ENCODE results near the gene ADAMTSL3. TPM values are rescaled to one million over a fixed set of nuclear protein-coding genes. Genes with fewer than 3 reads are reported as not detected.
"Not testable (repeated sequence)": the region's sequence is repeated elsewhere in the genome, so short reads cannot be mapped to it uniquely, and the experiment has no call there.

Gene ADAMTSL3
- polyA plus RNA-seq, 1 experiment, result 0.05 TPM

DNA sequence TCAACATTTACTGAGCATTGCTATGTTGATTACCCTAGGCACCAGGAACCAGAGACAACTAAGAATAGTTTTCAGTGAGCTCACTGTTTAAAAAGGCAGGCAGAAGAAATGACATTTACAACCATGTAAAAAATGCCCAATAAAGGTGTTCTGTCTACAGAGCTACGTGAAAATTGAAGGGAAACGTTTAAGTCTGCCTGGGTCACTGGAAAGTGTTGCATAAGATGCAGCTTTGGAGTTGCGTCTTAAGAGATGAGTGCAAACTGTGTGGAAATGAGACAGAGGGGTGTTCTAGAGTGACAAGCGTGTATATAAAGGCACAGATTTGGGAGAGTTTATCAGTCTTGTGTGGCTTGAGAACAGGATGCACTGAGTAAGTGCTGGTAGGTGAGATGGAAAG, 303.0 kb downstream of the ADAMTSL3 start:
- ChIA-PET POLR2A (no interaction called here), CTCF (no interaction called here)
- TF ChIP-seq, protein P1, sequence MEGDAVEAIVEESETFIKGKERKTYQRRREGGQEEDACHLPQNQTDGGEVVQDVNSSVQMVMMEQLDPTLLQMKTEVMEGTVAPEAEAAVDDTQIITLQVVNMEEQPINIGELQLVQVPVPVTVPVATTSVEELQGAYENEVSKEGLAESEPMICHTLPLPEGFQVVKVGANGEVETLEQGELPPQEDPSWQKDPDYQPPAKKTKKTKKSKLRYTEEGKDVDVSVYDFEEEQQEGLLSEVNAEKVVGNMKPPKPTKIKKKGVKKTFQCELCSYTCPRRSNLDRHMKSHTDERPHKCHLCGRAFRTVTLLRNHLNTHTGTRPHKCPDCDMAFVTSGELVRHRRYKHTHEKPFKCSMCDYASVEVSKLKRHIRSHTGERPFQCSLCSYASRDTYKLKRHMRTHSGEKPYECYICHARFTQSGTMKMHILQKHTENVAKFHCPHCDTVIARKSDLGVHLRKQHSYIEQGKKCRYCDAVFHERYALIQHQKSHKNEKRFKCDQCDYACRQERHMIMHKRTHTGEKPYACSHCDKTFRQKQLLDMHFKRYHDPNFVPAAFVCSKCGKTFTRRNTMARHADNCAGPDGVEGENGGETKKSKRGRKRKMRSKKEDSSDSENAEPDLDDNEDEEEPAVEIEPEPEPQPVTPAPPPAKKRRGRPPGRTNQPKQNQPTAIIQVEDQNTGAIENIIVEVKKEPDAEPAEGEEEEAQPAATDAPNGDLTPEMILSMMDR (IDR thresholded peaks at IDR 0.05; ENCODE audit: low read depth, low read length), result no peak
- Histone ChIP-seq H3K9me3 (ENCODE audit: control insufficient read depth, insufficient read depth, low read length) (no peaks in the 10 kb centered on the region), H3K27ac (ENCODE audit: low read depth, low read length) (no peak overlapping the region), H3K27me3 (ENCODE audit: control insufficient read depth, insufficient read depth, low read length) (no peaks in the 10 kb centered on the region), H3K4me3 (ENCODE audit: low read depth, low read length) (no peak overlapping the region)
- no peak for DNase-seq (ENCODE audit: low read depth, low spot score)

DNA sequence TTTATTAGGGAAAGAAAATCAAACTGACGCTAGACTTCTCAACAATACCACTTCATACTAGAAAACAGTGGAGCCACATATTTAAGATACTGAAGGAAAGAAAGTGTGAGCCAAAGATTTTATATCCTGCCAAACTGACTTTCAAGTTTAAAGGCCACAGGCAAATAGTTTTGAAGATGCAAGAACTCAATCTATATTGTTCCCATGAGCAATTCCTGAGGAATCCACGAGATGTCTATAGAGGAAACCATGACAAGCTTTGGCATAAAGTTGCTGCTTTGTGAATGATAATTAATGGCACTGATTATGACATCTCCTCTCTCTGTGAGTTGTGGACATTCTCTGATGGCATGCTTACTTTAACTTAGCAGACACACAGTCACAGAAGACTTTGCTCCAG, 305.6 kb downstream of the ADAMTSL3 start:
- Histone ChIP-seq H3K4me3 (ENCODE audit: low read depth, low read length) (no peak overlapping the region), H3K27me3 (ENCODE audit: control insufficient read depth, insufficient read depth, low read length) (no peaks in the 10 kb centered on the region), H3K9me3 (ENCODE audit: control insufficient read depth, insufficient read depth, low read length) (no peaks in the 10 kb centered on the region), H3K27ac (ENCODE audit: low read depth, low read length) (no peak overlapping the region)
- DNase-seq (ENCODE audit: low read depth, low spot score), result no peak
- CTCF ChIA-PET, result interaction anchor here (0.6 kb wide), 1 partner anchor 53 kb away, joined by 3 read pairs; no protein-coding TSS in a partner anchor
- POLR2A ChIA-PET, result no interaction called here
- TF ChIP-seq, protein P1 (IDR thresholded peaks at IDR 0.05; ENCODE audit: low read depth, low read length), result no peak

DNA sequence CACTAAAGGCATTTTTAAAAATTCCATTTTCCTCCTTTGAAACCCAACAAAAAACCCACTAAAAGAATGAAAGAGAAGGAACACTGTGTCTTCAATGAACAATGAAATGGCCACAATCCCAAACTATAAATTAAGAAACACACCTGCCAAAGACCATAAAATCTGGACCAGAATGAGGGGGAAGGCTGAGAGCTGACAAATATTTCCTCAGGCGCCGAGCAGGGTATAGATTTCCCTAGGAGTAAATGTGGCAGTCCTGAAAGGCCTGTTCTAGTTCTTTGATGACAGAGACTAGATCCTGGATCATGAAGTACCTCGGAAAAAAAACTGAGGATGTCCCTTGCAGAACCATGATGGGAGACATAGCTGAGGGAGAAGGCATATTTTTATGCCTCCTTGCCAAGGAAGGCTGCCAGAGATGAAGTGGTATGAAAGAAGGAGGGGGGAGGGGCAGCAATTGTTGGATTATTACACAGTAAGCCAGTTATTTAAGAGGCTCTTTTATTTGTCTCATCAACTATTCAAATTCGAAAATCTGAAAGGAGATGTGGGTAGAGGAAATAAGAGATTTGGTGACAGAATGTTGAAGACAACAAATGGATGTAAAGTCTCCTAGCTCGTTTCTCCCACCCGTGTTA, 306.4 kb downstream of the ADAMTSL3 start:
- CTCF ChIA-PET, result interaction anchor here (0.6 kb wide), 1 partner anchor 54 kb away, joined by 3 read pairs; no protein-coding TSS in a partner anchor
- Histone ChIP-seq H3K9me3 (ENCODE audit: control insufficient read depth, insufficient read depth, low read length) (no peaks in the 10 kb centered on the region), H3K27ac (ENCODE audit: low read depth, low read length) (no peak overlapping the region), H3K27me3 (ENCODE audit: control insufficient read depth, insufficient read depth, low read length) (no peaks in the 10 kb centered on the region), H3K4me3 (ENCODE audit: low read depth, low read length) (no peak overlapping the region)
- POLR2A ChIA-PET, result no interaction called here
- DNase-seq (ENCODE audit: low read depth, low spot score), result no peak
- TF ChIP-seq, protein P1 (IDR thresholded peaks at IDR 0.05; ENCODE audit: low read depth, low read length), result no peak

DNA sequence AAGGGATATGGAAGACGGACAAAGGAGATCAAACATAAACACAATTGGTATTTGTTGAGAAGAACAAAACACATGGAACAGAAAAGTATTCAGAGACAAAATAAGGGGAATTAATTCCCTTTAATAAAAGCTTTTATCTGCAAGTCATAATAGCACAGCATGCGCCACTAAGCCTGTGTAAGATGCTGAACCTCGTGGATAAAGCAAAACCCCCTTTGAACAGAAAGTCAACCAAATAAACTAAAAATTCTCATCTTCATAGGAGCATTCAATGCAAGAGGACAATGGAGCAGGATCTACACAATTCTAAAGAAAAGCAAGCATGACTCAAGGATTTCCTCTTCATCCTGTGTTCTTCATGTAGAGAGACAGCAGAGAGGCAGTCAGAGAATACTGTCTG, 307.4 kb downstream of the ADAMTSL3 start:
- H3K27me3 ChIP-seq (ENCODE audit: control insufficient read depth, insufficient read depth, low read length), result no peaks in the 10 kb centered on the region
- TF ChIP-seq, protein P1 (IDR thresholded peaks at IDR 0.05; ENCODE audit: low read depth, low read length), result no peak
- no peak for DNase-seq (ENCODE audit: low read depth, low spot score)
- no peak overlapping the region for H3K4me3 ChIP-seq (ENCODE audit: low read depth, low read length)
- POLR2A ChIA-PET, result no interaction called here
- no peaks in the 10 kb centered on the region for H3K9me3 ChIP-seq (ENCODE audit: control insufficient read depth, insufficient read depth, low read length)
- no peak overlapping the region for H3K27ac ChIP-seq (ENCODE audit: low read depth, low read length)
- CTCF ChIA-PET, result no interaction called here

DNA sequence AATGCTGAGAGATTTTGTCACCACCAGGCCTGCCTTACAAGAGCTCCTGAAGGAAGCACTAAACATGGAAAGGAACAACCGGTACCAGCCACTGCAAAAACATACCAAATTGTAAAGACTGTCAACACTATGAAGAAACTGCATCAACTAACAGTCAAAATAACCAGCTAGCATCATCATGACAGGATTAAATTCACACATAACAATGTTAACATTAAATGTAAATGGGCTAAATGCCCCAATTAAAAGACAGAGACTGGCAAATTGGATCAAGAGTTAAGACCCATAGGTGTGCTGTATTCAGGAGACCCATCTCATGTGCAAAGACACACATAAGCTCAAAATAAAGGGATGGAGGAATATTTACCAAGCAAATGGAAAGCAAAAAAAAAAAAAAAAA, 311.0 kb downstream of the ADAMTSL3 start:
- DNase-seq (ENCODE audit: low read depth, low spot score); POLR2A ChIA-PET; H3K27ac ChIP-seq (ENCODE audit: low read depth, low read length); H3K4me3 ChIP-seq (ENCODE audit: low read depth, low read length); H3K27me3 ChIP-seq (ENCODE audit: control insufficient read depth, insufficient read depth, low read length); CTCF ChIA-PET; H3K9me3 ChIP-seq (ENCODE audit: control insufficient read depth, insufficient read depth, low read length): not testable (repeated sequence)

Data from AG04450 (cell line).